HG03066 (cell line): ENCODE measurements around the gene CDK2.

Source experiments
- ATAC-seq: cut with Tn5 transposase; IDR thresholded peaks from one replicate; pipeline ENCODE4 v1.9.1; 2021; ENCODE audit warnings: low read depth; ENCODE audit not compliant: unreplicated experiment

The CDK2 gene

GRCh38 chr12:56007564-56008559 is 41.2 kb downstream of the CDK2 start:
- ATAC-seq = no peak

- ATAC-seq = no peak
These were observed 43.5 kb downstream of the CDK2 start for GRCh38 chr12:56010111-56010570.

- ATAC-seq = no peak
These were observed 45.0 kb downstream of the CDK2 start for GRCh38 chr12:56011509-56012090.

- no peak for ATAC-seq
These were observed 46.9 kb downstream of the CDK2 start for GRCh38 chr12:56013482-56013881.

GRCh38 chr12:56014205-56014604 is 47.6 kb downstream of the CDK2 start:
- no peak for ATAC-seq

- ATAC-seq = no peak
These were observed 50.6 kb downstream of the CDK2 start for GRCh38 chr12:56017181-56017580.

- no peak for ATAC-seq
These were observed 51.7 kb downstream of the CDK2 start for GRCh38 chr12:56018356-56018755.

- ATAC-seq = no peak
These were observed 54.0 kb downstream of the CDK2 start, which contains the start of gene IKZF4 for GRCh38 chr12:56020423-56021184. Gene IKZF4, plus strand, starts transcription at chr12:56021043. Its CDS starts 451 bp downstream, at chr12:56021494.

- no peak for ATAC-seq
These were observed 55.4 kb downstream of the CDK2 start for GRCh38 chr12:56021889-56022497.
